Stimulated activated CD4-positive, alpha-beta T cell treated with anti-CD3 and anti-CD28 coated beads, TNF-alpha, amount 100 ng/mL, for 48 hours (primary cell): ENCODE results near the gene SAMSN1.

Source experiments
- DNase-seq, 3 donors: peaks; one replicate each; pipeline ENCODE4 v3.0.0-alpha.2; 2020; ENCODE audit warnings: low read depth in 3 of 3

The SAMSN1 gene

GRCh38 chr21:14484188-14485009, 61.7 kb downstream of the SAMSN1 start:
- no peak for DNase-seq

DNA sequence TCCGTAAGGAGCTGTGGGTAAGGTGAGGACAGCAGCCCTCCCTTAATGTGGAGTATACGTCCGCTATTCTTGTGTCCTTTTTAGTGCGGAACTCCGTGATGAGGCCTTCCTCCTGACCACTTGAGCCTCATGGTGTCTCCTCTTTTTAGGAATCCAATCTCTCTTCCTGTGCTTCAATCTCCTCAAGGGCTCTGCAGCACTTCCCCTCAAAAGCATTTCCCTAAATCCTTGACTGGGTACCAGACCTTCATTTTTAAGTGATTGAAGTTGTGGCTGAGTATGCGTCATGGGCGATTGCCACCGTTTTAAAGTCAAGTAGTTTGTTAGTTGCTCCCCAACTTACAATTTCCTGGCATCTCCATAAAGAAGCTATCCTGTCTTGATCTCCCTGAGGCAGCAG, 62.8 kb downstream of the SAMSN1 start:
- DNase-seq, result no peak

DNA sequence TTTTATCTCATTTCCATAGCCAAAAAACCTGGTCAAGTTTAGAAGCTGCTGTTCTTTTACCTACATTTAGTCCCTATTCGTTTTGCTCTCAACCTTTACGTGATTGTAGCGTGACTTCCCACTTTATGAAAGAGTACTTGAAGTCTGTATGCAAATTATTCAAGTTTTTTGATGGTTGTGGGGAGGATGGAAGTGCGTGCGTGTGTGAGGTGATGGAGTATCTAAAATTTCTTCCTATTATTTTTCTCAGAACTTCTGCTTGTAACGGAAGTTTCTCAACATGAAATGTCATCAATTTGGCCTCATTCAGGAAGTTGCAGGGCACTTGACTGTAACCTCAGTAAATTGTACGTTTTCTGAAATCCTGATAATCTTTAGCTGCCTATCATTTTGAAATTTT, 64.0 kb downstream of the SAMSN1 start:
- DNase-seq, result no peak

GRCh38 chr21:14480411-14481031, 65.6 kb downstream of the SAMSN1 start:
- DNase-seq, result no peak

DNA sequence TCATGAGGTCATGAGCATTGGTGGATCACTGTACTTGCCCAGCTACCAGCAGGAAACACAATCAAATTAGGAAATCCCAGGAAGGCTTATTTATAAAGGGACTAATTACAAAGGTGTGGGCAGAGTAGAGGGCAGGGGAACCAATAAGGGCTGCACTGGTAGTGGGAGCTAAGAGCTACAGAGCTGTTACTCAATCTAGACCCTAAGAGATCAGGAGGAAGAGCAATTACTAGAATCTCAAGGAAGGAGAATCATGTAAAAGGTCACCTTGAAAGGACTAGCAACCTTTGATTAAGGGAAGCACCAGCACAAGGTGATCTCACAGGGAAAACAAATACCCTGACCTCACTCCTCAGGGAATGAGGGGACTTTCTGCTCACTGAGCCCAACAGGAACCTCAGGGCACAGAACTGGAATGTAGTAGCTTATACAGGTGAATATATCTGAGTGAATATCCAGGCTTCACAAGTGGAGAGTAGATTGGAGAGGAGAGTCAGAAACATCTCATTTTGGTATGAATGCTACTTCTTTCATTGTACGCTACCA, 66.8 kb downstream of the SAMSN1 start:
- DNase-seq, result no peak

DNA sequence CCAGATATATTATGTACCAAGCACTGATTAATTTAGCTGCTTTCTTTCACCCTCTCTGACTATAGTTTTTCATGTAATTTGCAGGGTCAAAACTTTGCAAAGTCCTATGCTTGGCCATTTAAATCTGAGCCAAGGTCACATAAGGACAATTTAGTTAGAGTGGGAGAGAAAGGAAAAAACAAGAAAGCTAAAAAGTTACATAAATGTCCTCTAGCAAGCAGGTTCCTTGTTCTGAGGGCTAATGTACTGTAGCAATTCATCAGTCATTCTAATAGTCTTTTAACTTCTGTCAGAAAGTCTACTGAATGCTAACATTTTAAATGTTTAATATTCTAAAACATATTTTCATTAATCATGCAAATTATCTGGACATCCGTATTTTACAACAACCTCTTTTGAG, 68.3 kb downstream of the SAMSN1 start:
- no peak for DNase-seq

DNA sequence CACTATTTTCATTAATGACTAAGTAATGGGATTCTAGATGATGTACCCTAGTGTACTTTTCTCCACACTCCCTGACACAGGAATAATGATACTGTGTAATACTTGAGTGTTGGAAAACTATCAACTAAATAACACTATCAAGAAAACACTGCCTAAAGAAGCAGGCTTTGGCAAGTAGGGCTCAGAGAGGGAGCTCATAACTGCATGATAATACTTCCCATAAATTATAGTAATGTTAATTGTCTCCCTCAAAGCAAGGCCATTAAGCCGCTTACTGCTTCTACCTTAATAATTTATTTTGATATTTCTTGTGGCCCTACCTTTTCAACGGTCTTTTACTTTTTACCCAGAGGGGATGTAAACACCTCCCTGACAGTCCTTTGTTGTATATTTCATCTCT, 69.0 kb downstream of the SAMSN1 start:
- DNase-seq, result no peak

GRCh38 chr21:14474995-14475394, 71.1 kb downstream of the SAMSN1 start:
- no peak for DNase-seq

- DNase-seq, result no peak
Measured at GRCh38 chr21:14469641-14470040, 76.5 kb downstream of the SAMSN1 start.

DNA sequence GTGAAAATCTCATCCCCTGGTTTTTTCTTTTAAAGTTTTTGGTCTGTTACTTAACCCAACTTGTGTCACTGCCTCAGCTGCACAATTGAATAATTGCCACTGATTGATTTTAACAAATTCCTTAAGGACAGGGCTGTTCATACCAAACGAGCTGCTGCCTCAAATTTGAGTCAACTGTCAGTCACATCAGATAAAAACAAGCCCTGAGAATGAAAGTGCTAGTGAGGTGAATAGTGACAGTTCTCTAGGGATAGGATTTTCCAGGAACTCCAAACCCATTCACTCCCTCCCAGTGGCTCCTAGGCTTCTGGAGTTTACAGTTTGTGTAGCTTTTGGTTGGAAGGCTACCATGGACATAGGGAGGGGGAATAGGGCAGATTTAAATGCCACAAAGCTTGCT, 79.4 kb downstream of the SAMSN1 start:
- no peak for DNase-seq

- DNase-seq, result no peak
Measured at GRCh38 chr21:14457762-14458161, 88.4 kb downstream of the SAMSN1 start.

DNA sequence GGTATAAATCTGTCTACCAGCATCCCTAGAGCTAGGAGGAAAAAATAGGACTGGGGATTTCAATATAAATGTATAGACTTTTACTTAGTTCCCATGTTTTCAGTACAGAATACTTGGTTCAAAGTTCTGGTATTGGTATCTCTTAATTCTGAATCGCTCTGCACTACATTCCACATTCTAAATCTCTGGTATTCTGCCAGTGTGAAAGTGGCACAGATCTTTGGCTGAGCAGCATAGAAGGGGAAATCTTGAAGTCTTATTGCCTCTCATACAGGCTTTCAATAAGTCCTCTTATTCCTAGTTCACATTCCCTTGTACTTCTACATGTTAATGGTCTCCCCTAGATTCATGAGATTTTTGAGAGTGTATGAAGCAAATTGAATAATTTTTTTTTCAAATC, 89.2 kb downstream of the SAMSN1 start:
- no peak for DNase-seq

DNA sequence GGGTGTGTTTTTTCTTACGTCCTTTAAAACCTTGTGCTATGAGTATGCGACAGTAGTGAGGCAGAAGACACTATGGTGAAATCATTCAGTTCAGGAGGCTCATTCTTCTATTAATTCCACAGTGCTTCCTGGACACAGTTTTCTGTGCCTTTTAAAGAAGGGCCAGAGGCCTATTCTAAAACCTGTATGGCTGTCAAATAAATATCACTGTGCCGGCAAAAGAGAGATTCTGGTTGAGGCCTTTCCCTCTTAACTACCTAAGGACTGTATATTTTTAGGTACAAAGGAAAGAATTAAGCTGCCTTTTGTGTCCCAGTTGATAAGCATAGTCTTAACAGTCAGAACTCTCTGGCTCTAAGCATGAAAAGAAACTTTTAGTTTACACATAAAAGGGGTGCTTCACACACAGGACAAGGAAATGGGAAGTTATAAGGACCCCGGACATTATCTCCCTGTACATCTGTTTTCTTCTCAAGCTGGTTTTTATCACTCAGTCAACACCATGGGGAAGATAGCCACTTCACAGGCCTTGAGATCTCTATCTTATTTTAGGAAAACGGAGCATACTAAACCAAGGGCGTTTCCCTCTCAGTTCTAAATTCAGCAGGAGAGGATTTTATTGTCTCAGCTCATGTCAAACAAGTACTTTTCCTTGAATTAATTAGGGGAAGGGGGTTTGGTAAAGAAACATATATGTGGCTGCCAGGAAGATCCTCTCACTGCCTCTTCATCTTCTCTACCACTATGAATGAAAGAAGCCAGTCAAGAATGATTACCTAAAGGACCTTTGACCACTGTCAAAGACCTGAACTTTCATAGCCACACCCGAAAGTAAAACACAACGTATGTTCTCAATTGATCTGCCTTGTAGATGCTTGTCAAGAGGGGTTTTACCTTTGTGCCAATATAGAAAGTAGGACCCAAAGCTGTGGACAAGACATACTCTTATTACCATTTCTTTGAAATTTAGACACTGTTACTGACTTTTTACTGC, 91.8 kb downstream of the SAMSN1 start:
- DNase-seq, result no peak

DNA sequence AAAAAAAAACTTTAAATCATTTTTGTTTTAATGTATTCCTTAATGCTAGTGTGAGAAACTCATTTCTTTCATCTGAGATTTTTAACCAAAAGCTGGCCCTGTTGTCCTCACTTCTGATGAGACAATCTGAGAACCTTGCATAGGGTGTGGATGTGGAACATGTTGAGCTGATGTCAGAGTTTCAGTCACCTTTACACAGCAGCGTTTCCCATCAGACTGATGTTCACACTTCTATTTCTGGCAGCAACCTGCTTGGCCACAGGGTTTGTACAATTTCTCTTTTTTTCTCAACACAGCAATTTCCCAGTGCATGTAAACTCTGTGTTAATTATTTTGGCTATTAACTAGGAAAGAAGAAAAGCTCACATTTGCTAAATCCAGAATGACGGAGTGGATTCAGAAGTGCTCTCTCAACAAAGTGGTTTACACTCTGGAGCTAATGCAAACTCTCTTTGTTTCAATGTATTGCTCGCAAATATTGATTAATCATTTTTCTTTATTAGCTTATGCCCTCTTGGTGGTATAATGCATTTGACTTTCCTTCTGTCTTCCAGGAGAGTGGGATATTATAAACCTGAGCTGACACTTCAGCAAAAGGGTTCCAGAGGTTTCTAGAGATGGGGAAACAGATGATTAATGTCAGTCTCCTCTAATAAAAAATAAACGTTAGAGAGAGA, 92.6 kb downstream of the SAMSN1 start:
- peak in 1 of 3 donors; percentile 8 for DNase-seq

- DNase-seq, result no peak
Measured at GRCh38 chr21:14452727-14453241, 93.3 kb downstream of the SAMSN1 start.

GRCh38 chr21:14452031-14452726, 93.9 kb downstream of the SAMSN1 start:
- no peak for DNase-seq

GRCh38 chr21:14451546-14451945, 94.6 kb downstream of the SAMSN1 start:
- DNase-seq, result no peak

GRCh38 chr21:14448784-14449183, 97.3 kb downstream of the SAMSN1 start:
- no peak for DNase-seq

- DNase-seq, result no peak
Measured at GRCh38 chr21:14438211-14438610, 107.9 kb downstream of the SAMSN1 start.

GRCh38 chr21:14435423-14435822, 110.7 kb downstream of the SAMSN1 start:
- DNase-seq, result no peak
